Endothelial cell of umbilical vein (primary cell): ENCODE results near the gene KDM4B. TPM values are rescaled to one million over a fixed set of nuclear protein-coding genes. Genes with fewer than 3 reads are reported as not detected.

Experiments
- BruUV-seq: library from RNA; stranded (reverse); fragments of 400-500 nt; replicated peaks from 2 replicates; lab custom pipeline; 2021; lab: Mats Ljungman, UMichigan
- CTCF ChIA-PET: fragments of 300-600, 350-600 bp; sonication (Branson Sonifier 250); formaldehyde crosslinking; loops from one replicate; lab custom pipeline; 2021; ENCODE audit warnings: antibody characterized with exemption, inconsistent platforms; lab: Charles Lee
- POLR2A ChIA-PET: fragments of 300-600, 350-600 bp; sonication (Branson Sonifier 250); formaldehyde crosslinking; loops from one replicate; lab custom pipeline; 2021; ENCODE audit warnings: antibody characterized with exemption, inconsistent platforms; lab: Charles Lee
- DNase-seq: peaks from one replicate; pipeline ENCODE4 v3.0.0-alpha.2; 2011; ENCODE audit warnings: low read depth, low spot score
- FAIRE-seq: peaks from 2 replicates; lab custom pipeline; 2011; peaks lifted over from hg19 to GRCh38; lab: Jason Lieb, UNC
- H2AFZ ChIP-seq: 2 replicates; pipeline ENCODE4 v1.6.0; 2012; ENCODE audit warnings: low read depth, low read length, control low read depth, inconsistent platforms
- H3K27ac ChIP-seq: 2 replicates; pipeline ENCODE4 v1.5.1; 2011; ENCODE audit warnings: low read depth, mild to moderate bottlenecking, control low read depth, low read length, moderate library complexity; ENCODE audit not compliant: insufficient read depth
- H3K27me3 ChIP-seq, 2 experiments: 2 replicates each; pipeline versions ENCODE4 v1.6.0 to v1.6.1; 2011; ENCODE audit warnings: low read length in 2 of 2, mixed read lengths in 1 of 2; ENCODE audit not compliant: control insufficient read depth in 2 of 2, insufficient read depth in 2 of 2
- H3K36me3 ChIP-seq, 2 experiments: 2 replicates in 1 of 2; 3 replicates in 1 of 2; pipeline ENCODE4 v1.5.1; 2011; ENCODE audit warnings: low read length in 2 of 2, mild to moderate bottlenecking in 1 of 2, moderate library complexity in 1 of 2; ENCODE audit not compliant: control insufficient read depth in 2 of 2, insufficient read depth in 2 of 2; ENCODE audit errors: extremely low read depth in 1 of 2
- H3K4me1 ChIP-seq: 3 replicates; pipeline ENCODE4 v1.5.1; 2011; ENCODE audit warnings: mild to moderate bottlenecking, low read length; ENCODE audit not compliant: control insufficient read depth, insufficient read depth; ENCODE audit errors: extremely low read depth
- H3K4me2 ChIP-seq: 2 replicates; pipeline ENCODE4 v1.6.1; 2011; ENCODE audit warnings: low read length, control low read depth, mixed read lengths; ENCODE audit not compliant: insufficient read depth
- H3K4me3 ChIP-seq, 3 experiments: fragments of 200-600 bp in 1 of 3; sonication (generic), shearing (Covaris generic) in 1 of 3; replicated peaks in 1 of 3; 2 replicates each; pipeline ENCODE4 v1.5.1; 2011 to 2016; ENCODE audit warnings: control low read depth in 3 of 3, low read length in 3 of 3, mild to moderate bottlenecking in 2 of 3, inconsistent platforms in 1 of 3, low read depth in 1 of 3, moderate library complexity in 1 of 3; ENCODE audit not compliant: insufficient read depth in 1 of 3
- H3K79me2 ChIP-seq: 2 replicates; pipeline ENCODE4 v1.6.0; 2012; ENCODE audit warnings: low read length, inconsistent platforms; ENCODE audit not compliant: control insufficient read depth, insufficient read depth
- H3K9ac ChIP-seq: replicated peaks from 2 replicates; pipeline ENCODE3; 2011; ENCODE audit warnings: low read length, control low read depth; ENCODE audit not compliant: insufficient read depth; ENCODE audit errors: extremely low read depth
- H3K9me1 ChIP-seq: replicated peaks from 3 replicates; pipeline ENCODE4 v1.6.0; 2011; ENCODE audit warnings: mild to moderate bottlenecking, low read length; ENCODE audit not compliant: control insufficient read depth, insufficient read depth; ENCODE audit errors: extremely low read depth
- H3K9me3 ChIP-seq: replicated peaks from 2 replicates; pipeline ENCODE4 v1.5.1; 2012; ENCODE audit warnings: low read length, inconsistent platforms; ENCODE audit not compliant: control insufficient read depth, insufficient read depth
- H4K20me1 ChIP-seq: replicated peaks from 2 replicates; pipeline ENCODE3; 2011; ENCODE audit warnings: mild to moderate bottlenecking, low read length; ENCODE audit not compliant: control insufficient read depth, insufficient read depth; ENCODE audit errors: extremely low read depth
- CTCF ChIP-seq, 2 donors: IDR thresholded peaks; 1 replicate in 1 of 2; 2 replicates in 1 of 2; pipeline ENCODE4 v1.5.1; 2011; ENCODE audit warnings: low read length in 2 of 2, mild to moderate bottlenecking in 2 of 2, moderate library complexity in 2 of 2, control low read depth in 1 of 2, inconsistent platforms in 1 of 2, low read depth in 1 of 2; ENCODE audit not compliant: insufficient read depth in 1 of 2; ENCODE audit errors: extremely low read depth in 1 of 2
- EZH2 ChIP-seq: IDR thresholded peaks from 2 replicates; pipeline ENCODE4 v1.6.1; 2012; ENCODE audit warnings: borderline replicate concordance, low read depth, mild to moderate bottlenecking, moderate library complexity, low read length, inconsistent platforms; ENCODE audit not compliant: severe bottlenecking
- FOS ChIP-seq: IDR thresholded peaks from 2 replicates; pipeline ENCODE4 v1.6.1; 2011; ENCODE audit warnings: mild to moderate bottlenecking, low read length, moderate library complexity, borderline replicate concordance; ENCODE audit not compliant: insufficient read depth
- GATA2 ChIP-seq: IDR thresholded peaks from 2 replicates; pipeline ENCODE4 v1.7.0; 2011; ENCODE audit warnings: low read depth, mild to moderate bottlenecking, moderate library complexity, mixed read lengths, low read length; ENCODE audit not compliant: insufficient read length, insufficient read depth
- JUN ChIP-seq: IDR thresholded peaks from 2 replicates; pipeline ENCODE4 v1.6.1; 2011; ENCODE audit warnings: borderline replicate concordance, low read depth; ENCODE audit not compliant: insufficient read length, insufficient read depth
- MAX ChIP-seq: IDR thresholded peaks from 2 replicates; pipeline ENCODE4 v1.6.1; 2011; ENCODE audit not compliant: insufficient read depth, insufficient read length
- MYC ChIP-seq: IDR thresholded peaks from one replicate; pipeline ENCODE4 v1.6.1; 2011; ENCODE audit warnings: mild to moderate bottlenecking, low read depth, low read length
- dilution Hi-C: fragments of 300-500 bp; cut with MboI; formaldehyde crosslinking; loops from one replicate; pipeline ENCODE4 v1.15.0; 2019; ENCODE audit warnings: low sequenced_read_pairs; ENCODE audit not compliant: extremely low pct_ligation_motif_present
- intact Hi-C: fragments of 100-400 bp; cut with micrococcal nuclease; formaldehyde crosslinking; loops from one replicate; pipeline ENCODE4 v1.10.0; 2022
- polyA plus RNA-seq, 4 experiments: library from polyadenylated mRNA; depleted of rRNA in 3 of 4; stranded (reverse) in 3 of 4; unstranded in 1 of 4; fragments of >200 nt; gene quantifications; 2 replicates each; pipeline versions ENCODE4 v1.2.1 to v1.2.3, GENCODE V29; 2011 to 2012; ENCODE audit warnings: missing spikeins in 1 of 4
- total RNA-seq: library from RNA; stranded (reverse); gene quantifications from 2 replicates; pipeline ENCODE4 v1.2.3, GENCODE V29; 2021

KDM4B gene
- total and polyA plus RNA-seq, 2 donors (not counting 3 experiments of a cell fraction or from before 2014, with no cell fraction given): 12.4 to 37.2 TPM

- ChIA-PET POLR2A (no interaction called here), CTCF (no interaction called here)
- H3K79me2 ChIP-seq: no peaks in the 10 kb centered on the region
- no peaks in the 10 kb centered on the region for H3K9me1 ChIP-seq
- no peak overlapping the region for H3K4me3 ChIP-seq
- H3K27ac ChIP-seq: no peak overlapping the region
- FAIRE-seq (no peak), DNase-seq (no peak)
- TF ChIP-seq MYC (no peak), MAX (no peak), FOS (no peak), GATA2 (no peak), JUN (no peak), EZH2 (no peak), CTCF (IDR thresholded peaks at IDR 0.05; ENCODE audit: extremely low read depth in 1 of 2, insufficient read depth in 1 of 2, low read depth in 1 of 2, low read length in 2 of 2) (no peak)
- no peaks in the 10 kb centered on the region for H3K27me3 ChIP-seq
- no peak overlapping the region for H2AFZ ChIP-seq
- no peak overlapping the region for H3K4me2 ChIP-seq
- H3K9me3 ChIP-seq: peaks cover 2% of the 10 kb centered on the region
- intact Hi-C loops (no loop called here), dilution Hi-C loops (no loop called here)
- BruUV-seq: no TSS peak
- H3K4me1 ChIP-seq: no peaks in the 10 kb centered on the region
- H4K20me1 ChIP-seq: no peaks in the 10 kb centered on the region
- H3K9ac ChIP-seq: no peak overlapping the region
- H3K36me3 ChIP-seq: peaks cover 0 to 4% of the 10 kb centered on the region in 2 experiments
Observed at GRCh38 chr19:5102520-5102919, 133.6 kb downstream of the KDM4B start.
